ENCODE data around the gene GPR12.

DNA sequence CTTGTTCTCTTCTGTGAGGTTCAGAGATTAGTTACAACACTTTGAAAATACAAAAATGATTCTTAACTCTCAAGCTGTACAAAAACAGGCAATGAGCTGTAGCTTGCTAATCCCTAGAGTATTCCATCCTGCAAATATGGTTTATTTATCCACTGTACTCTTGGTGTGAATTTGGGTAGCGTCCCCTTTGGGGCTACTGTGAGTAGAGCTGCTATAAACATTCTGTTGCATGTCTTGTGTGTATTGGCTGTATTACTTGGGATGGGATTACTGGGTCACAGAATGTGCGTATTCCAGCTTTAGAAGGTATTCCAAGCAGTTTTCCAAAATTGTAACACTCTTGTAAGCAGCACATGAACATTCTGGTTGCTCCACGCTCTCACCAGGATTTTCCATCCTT lies 33.5 kb downstream of the GPR12 start:
- TF ChIP-seq POLR2AphosphoS5 (IDR thresholded peaks at IDR 0.05; ENCODE audit: borderline replicate concordance, low read depth, low read length), result no peak
- no peak for TF ChIP-seq EZH2 (IDR thresholded peaks at IDR 0.05)
